G401 (cell line): Measurements from ENCODE around the gene NDUFS1. TPM values are rescaled to one million over a fixed set of nuclear protein-coding genes. Genes with fewer than 3 reads are reported as not detected.
A peak's percentile ranks its signal among the peaks of the same experiment; 100 is the strongest.
"Not testable (repeated sequence)": the region's sequence is repeated elsewhere in the genome, so short reads cannot be mapped to it uniquely, and the experiment has no call there.

Experiments
- DNase-seq: peaks from one replicate; pipeline ENCODE4 v3.0.0-alpha.2; 2015; ENCODE audit warnings: low spot score
- in situ Hi-C: cut with HindIII; loops from 2 replicates; pipeline ENCODE4 v1.10.0; 2016; ENCODE audit warnings: low sequenced_read_pairs, mixed read lengths
- total RNA-seq: library from RNA; depleted of rRNA; stranded (reverse); fragments of >200 nt; shearing (Covaris generic); gene quantifications from 2 replicates; pipeline ENCODE4 v1.2.3, GENCODE V29; 2014

Gene NDUFS1
- total RNA-seq, 1 experiment from 2014 or later: 242 TPM

GRCh38 chr2:206164261-206164862 lies 5.1 kb upstream of the NDUFS1 start:
- in situ Hi-C loops: no loop called here
- peak; percentile 56 for DNase-seq

- in situ Hi-C loops: no loop called here
Measured at GRCh38 chr2:206163251-206163880, 4.1 kb upstream of the NDUFS1 start.

DNA sequence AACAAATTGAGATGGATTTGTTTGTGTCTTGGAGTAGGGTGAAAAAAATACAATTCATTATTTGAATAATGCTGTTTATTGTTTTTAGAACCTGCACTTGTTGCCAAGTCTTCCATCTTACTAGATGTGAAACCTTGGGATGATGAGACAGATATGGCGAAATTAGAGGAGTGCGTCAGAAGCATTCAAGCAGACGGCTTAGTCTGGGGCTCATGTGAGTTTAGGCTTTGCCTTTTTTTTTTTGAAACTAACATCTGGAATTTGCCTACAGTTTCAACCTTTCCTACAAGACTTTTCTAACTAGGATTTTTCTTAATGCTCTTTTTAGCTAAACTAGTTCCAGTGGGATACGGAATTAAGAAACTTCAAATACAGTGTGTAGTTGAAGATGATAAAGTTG lies 3.2 kb upstream of the NDUFS1 start:
- in situ Hi-C loops, DNase-seq: not testable (repeated sequence)

More at GRCh38 chr2:206163251-206163880, 4.1 kb upstream of the NDUFS1 start:
- DNase-seq: no peak

GRCh38 chr2:206160807-206161179 lies 1.5 kb upstream of the NDUFS1 start:
- in situ Hi-C loops: no loop called here
- DNase-seq: no peak

- in situ Hi-C loops: no loop called here
Measured at GRCh38 chr2:206160125-206160806, 1.0 kb upstream of the NDUFS1 start.

GRCh38 chr2:206158563-206159345 lies 490 bp downstream of the NDUFS1 start:
- no peak for DNase-seq
- in situ Hi-C loops: no loop called here

More at GRCh38 chr2:206160125-206160806, 1.0 kb upstream of the NDUFS1 start:
- no peak for DNase-seq

GRCh38 chr2:206157014-206157413 lies 2.2 kb downstream of the NDUFS1 start:
- in situ Hi-C loops, DNase-seq: not testable (repeated sequence)

GRCh38 chr2:206154197-206154596 lies 5.0 kb downstream of the NDUFS1 start:
- in situ Hi-C loops: no loop called here
- DNase-seq: peak; percentile 8

DNA sequence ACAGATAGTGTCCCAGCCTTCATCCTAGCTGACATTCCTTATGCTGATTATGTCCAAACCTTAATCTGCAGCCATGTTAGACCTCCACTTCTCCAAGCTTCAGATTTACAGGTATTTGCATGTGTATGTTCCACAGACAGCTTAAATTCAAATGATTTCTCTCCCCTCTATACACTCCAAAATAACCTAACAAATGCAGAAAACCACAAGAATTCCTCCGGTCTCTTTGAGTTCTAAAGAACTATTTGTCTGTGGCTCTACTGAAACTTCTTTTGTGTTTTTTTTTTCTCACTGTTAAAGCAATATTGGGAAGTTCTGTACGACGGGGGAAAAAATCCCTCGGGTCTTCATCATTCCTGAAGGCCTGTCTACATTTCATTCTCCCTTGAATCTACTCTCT lies 8.6 kb downstream of the NDUFS1 start:
- DNase-seq: no peak

GRCh38 chr2:206150168-206150567 lies 9.1 kb downstream of the NDUFS1 start:
- in situ Hi-C loops: no loop called here
- DNase-seq: no peak

More for the DNA sequence above, 8.6 kb downstream of the NDUFS1 start:
- in situ Hi-C loops: no loop called here

DNA sequence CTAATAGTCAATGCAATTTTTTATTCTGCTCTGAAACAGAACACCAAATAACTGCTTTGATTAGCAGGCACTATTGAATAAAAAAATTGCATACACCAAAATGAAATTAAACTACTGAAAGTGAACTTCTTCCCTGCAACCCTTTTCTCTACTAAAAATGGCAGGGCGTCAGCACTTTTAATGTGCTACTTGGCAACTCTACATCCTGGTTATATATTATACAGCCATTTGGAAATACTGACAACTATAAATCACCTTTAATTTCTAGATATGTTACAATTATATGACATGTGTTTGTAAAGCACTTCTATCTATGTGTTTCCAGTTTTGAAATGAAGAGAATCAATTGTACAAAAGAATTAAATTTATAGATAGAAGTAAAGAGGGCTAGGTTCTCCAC lies 9.9 kb downstream of the NDUFS1 start:
- no peak for DNase-seq
- in situ Hi-C loops: no loop called here

GRCh38 chr2:206145665-206146064 lies 13.6 kb downstream of the NDUFS1 start:
- in situ Hi-C loops: no loop called here
- no peak for DNase-seq

DNA sequence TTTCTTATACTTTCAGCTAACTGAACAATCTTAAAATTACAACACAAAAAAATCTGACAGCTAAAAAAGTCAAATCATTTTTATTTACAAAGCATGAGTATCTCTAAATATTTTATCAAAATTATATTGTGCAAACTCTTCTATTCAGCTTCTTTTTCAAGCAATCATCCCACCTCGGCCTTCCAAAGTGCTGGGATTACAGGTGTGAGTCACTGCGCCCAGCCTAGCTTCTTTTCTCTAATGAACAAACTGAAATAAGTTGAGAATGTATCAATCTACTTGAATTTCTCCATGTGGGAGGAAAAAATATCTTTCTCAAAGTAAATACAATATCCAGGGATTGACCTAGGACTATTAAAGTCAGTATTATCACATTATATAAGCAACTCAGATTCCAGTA lies 14.9 kb downstream of the NDUFS1 start:
- DNase-seq: no peak
- in situ Hi-C loops: no loop called here

- DNase-seq: no peak
Measured at GRCh38 chr2:206143451-206143850, 15.8 kb downstream of the NDUFS1 start.

GRCh38 chr2:206127656-206128055 lies 31.6 kb downstream of the NDUFS1 start:
- in situ Hi-C loops: no loop called here
- DNase-seq: peak; percentile 2

More at GRCh38 chr2:206143451-206143850, 15.8 kb downstream of the NDUFS1 start:
- in situ Hi-C loops: no loop called here

- in situ Hi-C loops: no loop called here
- no peak for DNase-seq
Measured at GRCh38 chr2:206125901-206126300, 33.3 kb downstream of the NDUFS1 start.

DNA sequence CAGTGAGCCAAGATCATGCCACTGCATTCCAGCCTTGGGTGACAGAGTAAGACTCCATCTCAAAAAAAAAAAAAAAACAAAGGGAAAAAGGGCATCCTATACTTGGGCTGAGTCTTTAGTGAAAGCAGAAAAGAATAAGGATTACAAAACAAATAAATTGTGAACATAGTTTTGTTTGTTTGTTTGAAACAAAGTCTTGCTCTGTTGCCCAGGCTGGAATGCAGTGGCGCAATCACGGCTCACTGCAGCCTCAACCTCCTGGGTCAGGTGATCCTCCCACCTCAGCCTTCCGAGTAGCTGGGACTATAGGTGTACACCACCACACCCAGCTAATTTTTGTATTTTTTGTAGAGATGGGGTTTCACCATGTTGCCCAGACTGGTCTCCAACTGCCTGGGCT lies 36.7 kb downstream of the NDUFS1 start:
- in situ Hi-C loops, DNase-seq: not testable (repeated sequence)

DNA sequence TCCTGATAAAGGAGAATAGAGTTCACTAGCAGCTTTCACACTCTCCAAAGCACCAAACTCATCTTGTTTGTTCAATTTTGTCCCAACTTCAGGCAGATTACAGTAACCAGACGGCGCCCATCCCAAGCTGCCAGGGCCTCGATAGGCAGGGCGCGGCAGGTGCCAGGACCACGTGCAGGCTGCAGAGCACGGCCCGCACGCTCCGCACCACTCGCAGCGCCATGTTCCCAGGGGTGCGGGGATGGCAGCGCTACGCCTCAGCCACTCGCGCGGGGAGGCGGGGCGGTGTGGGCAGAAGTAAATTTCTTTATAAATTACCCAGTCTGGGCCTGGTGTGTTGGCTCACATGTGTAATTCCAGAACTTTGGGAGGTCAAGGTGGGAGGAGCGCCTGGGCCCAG lies 43.0 kb downstream of the NDUFS1 start:
- DNase-seq: no peak
- in situ Hi-C loops: no loop called here

- no peak for DNase-seq
- in situ Hi-C loops: no loop called here
Measured at GRCh38 chr2:206115026-206115578, 44.1 kb downstream of the NDUFS1 start.
